Measurements from ENCODE around the gene CST9L.

The CST9L gene

DNA sequence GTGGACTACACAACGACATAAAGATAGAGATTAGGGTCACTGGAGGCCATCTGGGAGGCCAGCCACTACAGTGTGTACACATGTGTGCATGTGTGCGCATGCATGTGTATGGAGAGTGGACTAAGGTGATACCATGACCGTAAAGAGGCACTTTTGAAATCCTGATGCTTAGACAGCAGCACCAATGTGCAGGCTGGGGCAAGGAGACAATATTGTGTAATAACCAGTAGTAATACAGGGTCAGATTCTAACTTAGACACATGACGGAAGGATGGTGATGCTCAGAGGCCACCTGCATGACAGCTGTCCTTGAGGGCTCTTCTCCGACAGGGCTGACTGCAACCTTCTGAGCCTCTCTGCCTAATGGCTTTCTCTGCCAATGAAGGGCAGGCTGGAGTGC, 25.5 kb downstream of the CST9L start:
- no peak for DNase-seq

DNA sequence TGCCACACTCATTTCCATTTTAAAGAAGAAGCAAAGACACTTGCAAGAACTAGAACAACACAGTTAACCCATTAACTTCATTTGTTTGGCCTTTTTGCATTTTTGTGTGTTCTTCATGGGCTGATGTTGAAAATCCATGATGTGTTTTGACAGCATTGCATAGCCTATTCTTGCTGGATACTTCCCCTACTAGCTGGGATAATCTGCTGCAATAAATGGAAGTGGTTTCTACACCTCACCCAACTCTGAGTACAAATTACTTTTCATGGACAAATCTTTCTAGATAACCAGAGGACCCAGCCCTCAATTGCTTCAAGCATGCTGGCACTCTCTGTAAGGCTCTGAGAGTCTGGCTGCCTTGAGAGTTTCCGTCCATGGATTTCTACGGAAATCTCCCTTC, 26.5 kb downstream of the CST9L start:
- DNase-seq = no peak

DNA sequence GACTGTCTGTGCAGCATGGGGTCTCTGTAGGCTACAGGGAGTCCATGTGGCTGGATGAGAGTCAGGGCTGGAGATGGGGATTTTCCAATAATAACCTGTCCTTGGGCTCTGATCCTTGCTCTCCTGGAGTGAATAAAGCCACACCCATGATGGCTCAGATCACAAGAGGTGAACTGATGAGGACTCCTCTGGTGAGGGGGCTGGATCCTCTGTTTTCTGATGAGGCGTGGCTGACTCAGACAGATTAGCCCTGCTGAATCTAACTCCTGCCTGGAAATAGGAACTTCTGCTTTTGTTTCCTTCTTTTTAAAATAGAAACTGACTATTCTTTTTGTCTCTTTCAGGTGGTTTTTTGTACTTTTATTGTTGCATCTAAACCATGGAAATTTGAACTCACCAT, 27.0 kb downstream of the CST9L start:
- no peak for DNase-seq

DNA sequence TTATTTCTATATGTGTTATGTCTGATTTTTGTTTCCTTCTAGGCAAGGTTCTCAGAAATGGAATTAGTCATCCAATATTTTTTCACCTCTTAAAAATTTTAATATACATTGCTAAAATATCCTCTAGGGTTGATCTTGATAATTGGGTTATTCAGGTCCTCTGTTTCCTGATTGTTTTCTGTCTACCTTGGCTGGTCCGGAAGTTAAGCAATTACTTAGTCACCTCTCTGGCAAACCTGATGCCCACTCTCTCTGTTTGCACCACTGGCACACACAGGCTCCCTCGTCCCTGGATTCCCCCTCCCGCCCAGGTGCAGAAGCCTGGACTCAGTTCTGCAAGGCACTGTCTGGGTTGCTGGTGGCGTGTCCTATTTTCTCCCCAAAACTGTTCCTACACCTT, 27.7 kb downstream of the CST9L start:
- DNase-seq = no peak

DNA sequence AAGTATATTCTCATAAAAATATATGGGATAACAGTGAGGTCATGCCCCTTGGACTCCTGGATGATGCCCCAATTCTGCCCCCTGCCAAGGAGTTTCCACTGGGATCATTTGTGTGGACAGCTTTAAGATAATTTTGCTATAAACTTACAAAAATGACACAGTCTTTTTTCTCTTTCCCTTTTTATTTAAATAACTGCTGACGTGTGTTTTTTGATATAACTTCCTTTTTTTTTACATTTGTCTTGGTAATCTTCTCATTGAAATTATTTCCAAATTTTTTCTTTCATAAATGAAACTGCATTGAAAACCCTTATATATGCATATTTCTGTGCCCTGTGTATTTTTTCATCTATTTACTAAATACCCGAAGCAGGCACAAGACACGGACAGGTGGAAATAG, 31.3 kb downstream of the CST9L start:
- no peak for DNase-seq

DNA sequence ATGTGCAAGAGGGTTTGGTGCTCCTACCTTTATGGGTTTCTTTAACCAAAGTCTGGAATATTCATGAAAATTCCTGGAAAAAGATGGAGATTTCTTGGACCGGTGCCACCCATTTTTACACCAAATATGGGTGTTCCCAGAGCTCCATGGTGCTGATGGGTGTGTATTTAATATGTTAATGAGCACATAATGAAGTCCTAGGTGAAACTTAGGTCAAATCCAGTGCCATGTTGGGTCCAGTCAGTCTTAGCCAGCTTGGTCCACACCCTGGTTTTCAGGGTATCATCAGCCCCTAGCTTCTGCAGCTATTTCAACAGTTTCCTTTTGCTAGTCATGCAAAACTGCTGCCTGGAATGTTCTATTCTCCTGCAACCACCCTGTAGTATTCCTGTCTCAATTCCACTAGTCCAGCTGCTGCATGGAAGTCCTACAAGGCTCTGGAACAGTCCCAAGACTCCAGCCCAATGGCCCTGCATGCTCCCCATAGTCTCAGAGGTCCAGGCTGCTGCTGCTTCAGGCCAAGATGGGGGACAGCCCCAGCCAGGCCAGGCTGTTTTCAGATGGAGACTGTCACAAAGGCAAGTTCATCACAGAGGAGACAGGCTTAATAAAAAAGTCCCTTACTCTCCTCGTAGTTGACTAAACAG, 31.8 kb downstream of the CST9L start:
- DNase-seq = no peak

DNA sequence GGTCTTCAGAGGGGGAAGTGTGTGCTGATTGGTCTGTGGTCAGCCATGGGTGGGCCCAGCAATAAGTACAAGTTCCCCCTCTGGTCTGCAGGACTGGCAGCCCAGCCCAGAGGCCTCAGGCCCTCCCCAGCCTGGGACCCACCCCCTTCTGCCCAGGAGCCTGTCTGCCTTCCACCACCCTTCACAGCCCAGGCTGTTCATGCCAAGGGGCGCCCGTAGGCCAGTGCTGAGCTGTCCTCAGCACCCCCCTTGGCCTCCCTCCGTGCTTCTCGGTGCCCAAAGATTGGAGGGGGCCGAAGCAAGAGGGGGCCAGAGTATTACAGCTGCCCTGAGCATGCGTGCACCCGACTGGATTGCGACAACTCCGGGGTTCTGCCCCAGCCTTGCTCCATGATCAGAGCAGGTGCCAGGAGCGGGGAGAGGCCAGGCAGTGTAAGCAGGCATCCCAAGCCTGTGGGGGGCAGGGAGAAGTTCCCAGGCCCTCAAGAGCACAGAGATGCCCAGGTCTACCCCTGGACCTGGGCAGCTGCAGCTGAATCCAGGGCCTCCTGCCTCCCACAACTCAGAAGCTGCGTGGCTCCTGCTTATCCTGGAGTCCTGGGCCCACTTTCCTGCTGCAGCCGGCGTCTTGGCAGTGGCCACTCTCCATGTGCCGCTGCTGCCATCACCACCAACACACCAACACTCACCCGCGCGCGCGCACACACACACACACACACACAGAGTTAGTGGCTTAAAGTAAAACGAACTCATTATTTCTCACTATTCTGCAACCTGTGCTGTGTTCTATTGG, 33.3 kb downstream of the CST9L start:
- no peak for DNase-seq

DNA sequence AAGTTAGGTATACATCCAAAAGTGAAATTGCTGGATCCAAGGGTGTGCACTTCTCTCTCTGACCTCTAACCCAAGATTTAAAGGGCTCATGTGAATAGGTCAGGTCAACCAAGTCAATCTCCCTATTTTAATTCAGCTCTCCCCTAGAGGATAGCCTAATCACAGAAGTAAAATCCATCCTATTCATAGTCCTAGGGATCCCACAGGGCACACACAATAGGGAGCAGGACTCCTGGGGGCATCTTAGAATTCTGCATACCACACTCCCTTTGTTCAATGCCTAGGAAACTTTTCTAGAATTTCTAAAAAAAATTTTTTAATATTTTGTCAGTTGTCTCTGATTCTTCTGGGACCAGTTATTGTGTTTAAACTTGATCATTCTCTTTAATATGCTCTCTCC, 35.1 kb downstream of the CST9L start:
- DNase-seq = no peak

DNA sequence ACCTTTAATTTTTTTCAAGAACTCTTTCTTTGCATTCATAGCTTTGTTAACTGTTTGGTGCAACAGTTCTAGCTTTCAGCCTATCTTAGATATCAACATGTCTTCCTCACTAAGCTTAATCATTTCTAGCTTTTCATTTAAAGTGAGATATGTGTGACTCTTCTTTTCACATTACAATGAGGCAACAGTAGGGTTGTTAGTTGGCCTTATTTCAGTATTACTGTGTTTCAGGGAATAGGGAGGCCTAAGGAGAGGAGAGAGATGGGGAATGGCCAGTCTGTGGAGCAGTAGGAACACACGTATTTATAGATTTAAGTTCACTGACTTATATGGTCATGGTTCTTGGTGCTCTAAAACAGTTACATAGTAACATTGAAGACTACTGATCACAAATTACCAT, 35.8 kb downstream of the CST9L start:
- DNase-seq = no peak

DNA sequence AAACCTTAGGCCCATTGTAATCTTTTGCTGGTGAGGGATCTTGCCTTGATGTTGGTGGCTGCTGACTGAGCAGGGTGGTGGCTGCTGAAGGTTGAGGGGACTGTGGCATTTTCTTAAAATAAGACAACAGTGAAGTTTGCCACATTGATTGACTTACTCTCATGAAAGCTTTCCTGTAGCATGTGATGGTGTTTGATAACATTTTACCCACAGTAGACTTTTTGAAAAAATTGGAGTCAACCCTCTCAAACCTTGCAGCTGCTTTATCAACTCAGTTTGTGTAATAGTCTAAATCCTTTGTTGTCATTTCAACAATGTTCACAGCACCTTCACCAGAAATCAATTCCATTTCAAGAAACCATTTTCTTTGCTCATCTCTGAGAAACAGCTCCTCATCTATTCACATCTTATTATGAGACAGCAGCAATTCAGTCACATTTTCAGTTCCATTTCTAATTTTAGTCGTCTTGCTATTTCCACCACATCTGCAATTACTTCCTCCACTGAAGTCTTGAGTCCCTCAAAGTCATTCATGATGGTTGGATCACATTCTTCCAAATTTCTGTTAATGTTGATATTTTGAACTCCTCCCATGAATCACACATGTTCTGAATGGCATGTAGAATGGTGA, 37.2 kb downstream of the CST9L start:
- no peak for DNase-seq

DNA sequence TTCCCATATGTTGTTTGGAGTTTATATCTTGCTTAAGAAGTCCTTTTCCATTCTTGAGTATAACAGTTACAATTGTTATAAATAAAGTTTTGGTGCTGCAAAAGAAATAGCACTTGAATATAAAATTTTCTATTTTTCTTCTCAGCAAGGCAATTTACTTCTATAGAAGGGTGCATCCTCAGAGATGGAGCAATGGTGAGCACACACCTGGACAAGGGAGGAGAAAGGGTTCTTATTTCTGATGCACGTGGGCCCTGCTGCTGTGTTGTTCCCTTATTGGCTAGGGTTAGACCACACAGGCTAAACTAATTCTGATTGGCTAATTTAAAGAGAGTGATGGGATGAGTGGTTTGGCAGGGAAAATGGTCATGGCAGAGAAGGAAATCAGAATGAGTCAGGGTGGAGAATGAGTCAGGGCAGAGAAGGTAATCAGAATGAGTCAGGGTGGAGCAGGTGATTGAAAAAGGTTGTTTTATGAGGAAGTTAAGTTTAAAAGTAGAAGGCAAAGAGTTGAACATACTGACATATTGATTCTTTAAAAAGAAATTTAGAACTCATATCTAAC, 39.3 kb downstream of the CST9L start:
- DNase-seq = no peak

DNA sequence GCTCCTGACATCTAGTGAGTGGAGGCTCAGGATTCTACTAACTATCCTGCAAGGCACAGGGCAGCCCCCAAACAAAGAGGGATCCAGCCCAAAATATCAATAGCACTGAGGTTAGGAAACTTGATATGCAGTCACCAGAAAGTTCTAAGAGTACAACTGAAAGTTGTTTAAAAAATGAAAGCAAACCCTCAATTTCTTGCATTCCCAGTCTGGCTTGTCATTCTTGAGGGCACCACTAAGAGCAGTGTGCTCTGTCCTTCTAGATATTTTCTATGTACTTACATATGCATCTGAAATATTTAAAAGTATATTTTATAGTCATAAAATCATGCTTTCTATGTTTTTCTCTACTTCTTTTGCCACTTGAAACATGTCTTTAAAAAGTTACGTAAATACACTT, 41.4 kb downstream of the CST9L start:
- DNase-seq = no peak

DNA sequence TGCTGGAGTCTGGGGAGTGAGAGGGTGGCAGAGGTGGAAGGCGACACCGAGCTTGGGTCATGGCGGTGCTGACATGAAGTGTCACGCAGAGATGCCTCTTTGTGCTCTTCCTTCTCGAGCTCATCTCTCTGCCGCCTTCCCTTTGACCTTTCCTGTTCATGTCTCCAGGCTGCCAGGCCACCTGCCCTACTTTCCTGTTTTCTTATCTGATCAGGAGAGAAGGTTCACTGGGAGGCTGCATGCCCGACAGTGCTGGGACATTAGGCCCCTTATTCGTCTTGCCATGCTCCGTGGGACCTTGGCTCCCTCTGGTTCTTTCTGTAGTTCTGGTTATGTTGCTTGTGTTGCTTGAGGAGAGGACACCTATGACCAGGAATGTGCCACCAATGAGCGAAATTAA, 44.1 kb downstream of the CST9L start:
- no peak for DNase-seq

DNA sequence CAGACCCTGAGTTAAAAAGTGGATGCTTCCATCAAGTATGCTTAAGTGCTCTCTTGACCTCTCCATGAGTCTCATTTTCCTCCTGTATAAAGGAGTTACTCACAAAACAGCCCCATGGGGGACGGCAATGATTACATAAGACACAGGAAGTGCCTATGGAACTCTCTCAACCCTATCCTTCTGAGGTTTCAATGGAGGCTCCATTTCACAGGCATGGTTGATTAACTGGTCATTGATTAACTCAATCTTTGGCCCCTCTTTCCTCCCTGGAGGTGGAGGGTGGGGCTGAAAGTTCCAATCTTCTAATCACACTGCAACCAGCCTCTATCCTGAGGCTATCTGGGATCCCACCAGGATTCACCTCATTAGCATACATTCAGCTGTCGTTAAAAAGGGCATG, 48.1 kb downstream of the CST9L start:
- no peak for DNase-seq

DNA sequence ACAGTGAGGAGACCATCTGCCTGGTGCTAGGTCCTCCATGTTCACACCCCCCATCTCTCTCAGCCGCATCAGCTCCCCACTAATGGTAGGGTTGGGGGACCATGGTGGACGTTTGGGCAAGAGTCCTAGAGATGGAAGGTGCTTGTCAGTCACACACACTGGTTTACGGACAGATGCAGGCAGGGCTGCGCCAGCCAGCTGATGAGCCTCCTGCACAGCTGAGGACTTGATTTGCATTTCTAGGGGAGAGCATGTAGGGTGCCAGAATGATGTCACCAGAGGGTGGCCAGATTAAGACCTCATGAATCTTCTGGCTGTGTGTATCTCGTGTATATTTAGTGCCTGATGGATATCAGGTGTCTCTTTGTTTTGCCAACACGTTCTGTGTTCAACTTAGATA, 48.7 kb downstream of the CST9L start:
- DNase-seq = no peak

DNA sequence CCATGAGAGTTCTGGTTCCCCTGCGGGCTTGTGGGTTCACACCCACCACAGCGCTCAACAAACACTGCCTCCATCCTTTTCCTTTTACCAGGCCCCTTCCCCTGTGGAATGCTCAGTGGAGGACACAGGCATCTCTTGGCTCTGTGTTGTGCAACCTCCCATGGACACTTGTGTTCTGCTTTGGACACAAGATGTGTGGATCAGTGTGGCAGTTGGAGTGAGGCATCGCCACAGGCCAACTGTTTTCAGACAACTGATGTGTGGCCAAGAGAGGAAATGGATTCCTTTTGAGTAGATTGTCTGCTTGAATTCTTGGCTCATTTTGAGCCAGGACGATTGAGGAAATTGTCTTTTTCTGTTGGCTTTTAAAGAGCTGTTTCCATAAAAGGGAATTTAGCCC, 50.6 kb downstream of the CST9L start:
- DNase-seq = no peak

DNA sequence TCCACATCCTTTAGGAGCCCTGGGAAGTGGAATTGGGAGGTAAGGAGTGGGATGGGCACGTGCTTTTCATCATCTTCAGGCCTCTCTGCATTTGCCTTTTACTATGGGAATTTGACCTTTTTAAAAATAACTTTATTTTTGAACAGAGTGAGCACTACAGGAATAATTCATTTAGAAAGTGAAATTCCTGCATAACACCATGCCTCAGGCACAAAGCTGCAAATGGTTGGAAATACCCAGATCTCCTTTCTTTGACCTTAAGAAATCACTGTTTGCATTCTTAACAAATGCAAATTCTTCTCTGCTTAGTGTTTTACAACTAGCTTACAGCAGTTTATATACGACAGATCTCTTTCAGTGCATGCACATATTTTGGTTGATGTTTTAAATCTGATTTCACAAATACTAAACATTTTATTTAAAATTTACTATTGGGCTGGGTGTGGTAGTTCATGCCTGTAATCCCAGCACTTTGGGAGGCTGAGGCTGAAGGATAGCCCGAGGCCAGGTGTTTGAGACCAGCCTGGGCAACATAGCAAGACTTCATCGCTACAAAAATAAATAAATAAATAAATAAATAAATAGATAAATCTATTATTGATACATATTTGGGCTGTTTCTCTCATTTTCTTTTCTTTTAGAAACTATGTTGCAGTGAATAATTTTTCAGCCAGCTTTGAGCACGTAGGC, 52.9 kb downstream of the CST9L start:
- peak; percentile 45 for DNase-seq

DNA sequence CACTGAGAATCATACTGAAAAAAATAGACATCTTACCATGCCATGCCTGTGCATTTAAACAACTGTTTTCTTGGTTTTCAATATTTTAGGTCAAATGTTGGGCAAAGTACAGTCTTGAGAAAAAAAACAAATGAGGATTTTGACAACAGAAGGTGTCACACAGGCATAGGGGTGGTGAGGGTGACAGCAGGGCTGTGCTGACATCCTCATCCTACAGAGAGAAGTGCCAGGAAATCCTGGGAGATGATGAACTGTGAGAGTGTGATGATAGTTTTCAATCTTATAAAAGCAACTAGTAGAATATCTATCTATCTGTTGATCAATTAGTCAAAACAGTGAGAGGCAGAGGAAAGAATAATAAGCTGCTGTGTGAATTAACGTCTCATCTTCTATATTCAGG, 53.4 kb downstream of the CST9L start:
- DNase-seq = no peak
